Natural killer cell (primary cell): ENCODE measurements around the gene OR4D2. TPM values are rescaled to one million over a fixed set of nuclear protein-coding genes. Genes with fewer than 3 reads are reported as not detected.

Source experiments
- ATAC-seq, 3 donors: fragments of 150-1000 bp in 2 of 3; fragments of 200-7000 bp in 1 of 3; cut with Tn5 transposase; 1 replicate in 1 of 3; 2 replicates in 2 of 3; pipeline ENCODE4 v1.10.0; 2021; ENCODE audit warnings: mild to moderate bottlenecking in 2 of 3, moderate library complexity in 2 of 3
- DNase-seq, 2 donors: peaks; one replicate each; pipeline versions ENCODE4 v3.0.0 to v3.0.0-alpha.2; 2013 to 2021; ENCODE audit warnings: mixed read lengths in 1 of 2
- H3K27ac ChIP-seq: one replicate; pipeline ENCODE4 v1.5.1; 2013; ENCODE audit warnings: mild to moderate bottlenecking, low read length
- H3K27me3 ChIP-seq: one replicate; pipeline ENCODE4 v1.6.1; 2013; ENCODE audit warnings: low read length; ENCODE audit not compliant: control insufficient read depth, insufficient read depth
- H3K36me3 ChIP-seq: one replicate; pipeline ENCODE4 v1.6.1; 2013; ENCODE audit warnings: low read length; ENCODE audit not compliant: control insufficient read depth, insufficient read depth
- H3K4me1 ChIP-seq: one replicate; pipeline ENCODE4 v1.6.1; 2013; ENCODE audit warnings: low read length; ENCODE audit not compliant: control insufficient read depth, insufficient read depth
- H3K4me3 ChIP-seq: one replicate; pipeline ENCODE4 v1.5.1; 2013; ENCODE audit warnings: low read length
- H3K9me3 ChIP-seq: one replicate; pipeline ENCODE4 v1.6.1; 2013; ENCODE audit warnings: low read length; ENCODE audit not compliant: control insufficient read depth, insufficient read depth
- H3K27ac Mint-ChIP-seq, 2 donors: one replicate each; pipeline ENCODE4 v1.8.0; 2022; ENCODE audit warnings: mild to moderate bottlenecking in 2 of 2, mixed read lengths in 2 of 2, moderate library complexity in 1 of 2
- H3K27me3 Mint-ChIP-seq, 2 donors: one replicate each; pipeline ENCODE4 v1.8.0; 2022; ENCODE audit warnings: low read depth in 2 of 2, mixed read lengths in 2 of 2
- H3K36me3 Mint-ChIP-seq: one replicate; pipeline ENCODE4 v1.8.0; 2022; ENCODE audit warnings: mixed read lengths
- H3K4me1 Mint-ChIP-seq, 2 donors: one replicate each; pipeline ENCODE4 v1.8.0; 2022; ENCODE audit warnings: mixed read lengths in 2 of 2
- H3K4me3 Mint-ChIP-seq: one replicate; pipeline ENCODE4 v1.8.0; 2022; ENCODE audit warnings: mild to moderate bottlenecking, moderate library complexity, mixed read lengths
- H3K9me3 Mint-ChIP-seq, 2 donors: one replicate each; pipeline ENCODE4 v1.8.0; 2022; ENCODE audit warnings: mixed read lengths in 2 of 2
- CTCF ChIP-seq: fragments of 200-600 bp; IDR thresholded peaks from one replicate; pipeline ENCODE4 v1.8.0; 2022; ENCODE audit warnings: antibody characterized with exemption
- WGBS: methylation state at CpG from one replicate; pipeline ENCODE4 v1.1.7; 2013; ENCODE audit warnings: missing lambda C conversion rate; ENCODE audit not compliant: insufficient coverage; 5-methylcytosine and 5-hydroxymethylcytosine counted together
- intact Hi-C: fragments of 100-400 bp; cut with micrococcal nuclease; formaldehyde crosslinking; loops from one replicate; pipeline ENCODE4 v1.14.2; 2022
- total RNA-seq, 4 donors: library from RNA; stranded (reverse); fragments of 120-200 nt in 1 of 4; gene quantifications; one replicate each; pipeline versions ENCODE4 v1.2.3 to v1.2.4, GENCODE V29; 2013 to 2022

Gene OR4D2
- total RNA-seq, 3 donors from 2014 or later (not counting 1 experiment from before 2014, with no cell fraction given): not detected

GRCh38 chr17:58153671-58154070 lies 13.1 kb upstream of the OR4D2 start:
- TF ChIP-seq CTCF: no peak
- H3K4me1 ChIP-seq: peaks cover 51% of the 10 kb centered on the region
- H3K27me3 ChIP-seq: no peaks in the 10 kb centered on the region
- no peaks in the 10 kb centered on the region for H3K9me3 ChIP-seq
- H3K4me3 ChIP-seq: no peak overlapping the region
- Mint-ChIP-seq H3K27ac (peak overlapping the region; percentile 86 to 93), H3K36me3 (no peaks in the 10 kb centered on the region), H3K4me3 (peak overlapping the region; percentile 78), H3K9me3 (no peaks in the 10 kb centered on the region), H3K27me3 (no peaks in the 10 kb centered on the region), H3K4me1 (peaks cover 59 to 62% of the 10 kb centered on the region in 2 donors)
- no peak for ATAC-seq
- H3K27ac ChIP-seq: peak overlapping the region; percentile 87
- peak in 1 of 2 donors; percentile 24 for DNase-seq
- no peaks in the 10 kb centered on the region for H3K36me3 ChIP-seq
- intact Hi-C loops: no loop called here

- Histone ChIP-seq H3K36me3 (no peaks in the 10 kb centered on the region), H3K27ac (peak overlapping the region; percentile 94), H3K4me3 (peak overlapping the region; percentile 65), H3K9me3 (no peaks in the 10 kb centered on the region), H3K4me1 (peaks cover 49% of the 10 kb centered on the region), H3K27me3 (no peaks in the 10 kb centered on the region)
- ATAC-seq (peak; percentile 77 to 82 (median 80)), DNase-seq (peak; percentile 54 to 76)
- H3K27ac Mint-ChIP-seq: peak overlapping the region; percentile 93 to 94
- peaks cover 53 to 55% of the 10 kb centered on the region in 2 donors for H3K4me1 Mint-ChIP-seq
- H3K36me3 Mint-ChIP-seq: no peaks in the 10 kb centered on the region
- peak overlapping the region; percentile 98 for H3K4me3 Mint-ChIP-seq
- no peaks in the 10 kb centered on the region for H3K27me3 Mint-ChIP-seq
- 4% methylated on average over 64 of the region's 65 CpGs for WGBS
- H3K9me3 Mint-ChIP-seq: no peaks in the 10 kb centered on the region
- TF ChIP-seq CTCF: no peak
- intact Hi-C loops: no loop called here
These were observed 9.7 kb upstream of the OR4D2 start for GRCh38 chr17:58156839-58157803.

GRCh38 chr17:58158181-58158580 lies 8.6 kb upstream of the OR4D2 start:
- Mint-ChIP-seq H3K4me3 (no peak overlapping the region), H3K9me3 (no peaks in the 10 kb centered on the region), H3K27me3 (no peaks in the 10 kb centered on the region), H3K36me3 (no peaks in the 10 kb centered on the region), H3K4me1 (peaks cover 43 to 44% of the 10 kb centered on the region in 2 donors), H3K27ac (peak overlapping the region in 1 of 2 donors; percentile 94)
- no peak for ATAC-seq
- intact Hi-C loops: no loop called here
- WGBS: 100% methylated on average over 1 of the region's 2 CpGs
- Histone ChIP-seq H3K9me3 (no peaks in the 10 kb centered on the region), H3K4me3 (no peak overlapping the region), H3K27ac (no peak overlapping the region), H3K4me1 (peaks cover 38% of the 10 kb centered on the region), H3K36me3 (no peaks in the 10 kb centered on the region), H3K27me3 (no peaks in the 10 kb centered on the region)
- DNase-seq: no peak
- TF ChIP-seq CTCF: no peak
